Adrenal gland (tissue), 5 donors: ENCODE measurements around the gene APOF.

Source experiments
- CTCF ChIP-seq, 6 experiments: fragments of 450-650 bp in 4 of 6; fragments of 200-600 bp in 2 of 6; sonication (generic) in 1 of 6; IDR thresholded peaks; 1 replicate in 5 of 6; 2 replicates in 1 of 6; pipeline versions ENCODE4 v1.5.1 to v1.8.0; 2016 to 2021; ENCODE audit warnings: antibody characterized with exemption in 6 of 6, mild to moderate bottlenecking in 2 of 6, moderate library complexity in 1 of 6
- POLR2A ChIP-seq, 2 donors: fragments of 450-650 bp; IDR thresholded peaks; one replicate each; pipeline ENCODE4 v1.6.1; 2017; ENCODE audit warnings: antibody characterized with exemption in 2 of 2, mild to moderate bottlenecking in 2 of 2, moderate library complexity in 1 of 2
- donor health status: DM: no; HTN: no; CAD: no.

GRCh38 chr12:56362130-56363059 lies at the start of gene APOF:
- no peak for TF ChIP-seq CTCF (IDR thresholded peaks at IDR 0.05)
- TF ChIP-seq POLR2A (IDR thresholded peaks at IDR 0.05): no peak
